H9 (cell line): Measurements from ENCODE around the gene TTC33. TPM values are rescaled to one million over a fixed set of nuclear protein-coding genes. Genes with fewer than 3 reads are reported as not detected.

ENCODE experiments used
- DNase-seq: peaks from one replicate; pipeline ENCODE4 v3.0.0-alpha.2; 2017
- H2AFZ ChIP-seq: one replicate; pipeline ENCODE4 v1.6.1; 2013; ENCODE audit warnings: mild to moderate bottlenecking, low read length, control low read depth, moderate library complexity
- H2AK5ac ChIP-seq: 2 replicates; pipeline ENCODE4 v1.6.1; 2013; ENCODE audit warnings: low read length, control low read depth, mixed read lengths; ENCODE audit not compliant: insufficient read length
- H2BK120ac ChIP-seq: one replicate; pipeline ENCODE4 v1.6.1; 2013; ENCODE audit warnings: low read depth, mild to moderate bottlenecking, low read length, control low read depth, inconsistent platforms; ENCODE audit not compliant: poor library complexity, severe bottlenecking
- H2BK12ac ChIP-seq: 2 replicates; pipeline ENCODE4 v1.6.1; 2013; ENCODE audit warnings: low read length, control low read depth, mixed read lengths, low read depth; ENCODE audit not compliant: insufficient read length
- H2BK15ac ChIP-seq: 2 replicates; pipeline ENCODE4 v1.6.1; 2013; ENCODE audit warnings: low read depth, low read length, control low read depth
- H2BK20ac ChIP-seq: one replicate; pipeline ENCODE4 v1.6.1; 2013; ENCODE audit warnings: low read depth, mild to moderate bottlenecking, low read length, control low read depth, inconsistent platforms; ENCODE audit not compliant: poor library complexity, severe bottlenecking
- H2BK5ac ChIP-seq: 2 replicates; pipeline ENCODE4 v1.6.1; 2013; ENCODE audit warnings: low read length, control low read depth, mixed read lengths; ENCODE audit not compliant: insufficient read length
- H3K14ac ChIP-seq: 2 replicates; pipeline ENCODE4 v1.6.1; 2013; ENCODE audit warnings: low read length, control low read depth; ENCODE audit not compliant: insufficient read depth
- H3K18ac ChIP-seq: 2 replicates; pipeline ENCODE4 v1.6.1; 2013; ENCODE audit warnings: low read depth, mild to moderate bottlenecking, mixed read lengths, low read length, control low read depth; ENCODE audit not compliant: insufficient read length
- H3K23ac ChIP-seq: 2 replicates; pipeline ENCODE4 v1.6.1; 2013; ENCODE audit warnings: low read length, control low read depth, mixed read lengths, low read depth; ENCODE audit not compliant: insufficient read length
- H3K23me2 ChIP-seq: 2 replicates; pipeline ENCODE4 v1.6.1; 2013; ENCODE audit warnings: low read depth, mild to moderate bottlenecking, mixed read lengths, low read length, control low read depth; ENCODE audit not compliant: insufficient read length, poor library complexity, severe bottlenecking
- H3K27ac ChIP-seq: 2 replicates; pipeline ENCODE4 v1.5.1; 2013; ENCODE audit warnings: low read length, control low read depth, mixed read lengths, low read depth; ENCODE audit not compliant: insufficient read length
- H3K27me3 ChIP-seq: 2 replicates; pipeline ENCODE4 v1.6.1; 2013; ENCODE audit warnings: low read length, control low read depth, inconsistent platforms; ENCODE audit not compliant: insufficient read depth
- H3K4ac ChIP-seq: 2 replicates; pipeline ENCODE4 v1.6.1; 2013; ENCODE audit warnings: low read depth, mild to moderate bottlenecking, control low read depth, inconsistent platforms, low read length, moderate library complexity
- H3K4me1 ChIP-seq: 2 replicates; pipeline ENCODE4 v1.6.1; 2013; ENCODE audit warnings: low read length, control low read depth, inconsistent platforms; ENCODE audit not compliant: insufficient read depth
- H3K4me2 ChIP-seq: 2 replicates; pipeline ENCODE4 v1.6.1; 2013; ENCODE audit warnings: low read length, control low read depth, mixed read lengths; ENCODE audit not compliant: insufficient read length, insufficient read depth
- H3K56ac ChIP-seq: 2 replicates; pipeline ENCODE4 v1.6.1; 2013; ENCODE audit warnings: low read depth, mild to moderate bottlenecking, mixed read lengths, low read length, control low read depth; ENCODE audit not compliant: insufficient read length
- H3K79me1 ChIP-seq: 2 replicates; pipeline ENCODE4 v1.6.1; 2013; ENCODE audit warnings: low read depth, mild to moderate bottlenecking, moderate library complexity, low read length, control low read depth, inconsistent platforms; ENCODE audit not compliant: insufficient read depth, poor library complexity, severe bottlenecking
- H3K79me2 ChIP-seq: 2 replicates; pipeline ENCODE4 v1.6.1; 2013; ENCODE audit warnings: low read length, control low read depth, inconsistent platforms; ENCODE audit not compliant: insufficient read depth
- H3K9ac ChIP-seq: 2 replicates; pipeline ENCODE4 v1.6.1; 2013; ENCODE audit warnings: low read length, control low read depth, mixed read lengths; ENCODE audit not compliant: insufficient read length; ENCODE audit errors: extremely low read depth
- H3K9me3 ChIP-seq: one replicate; pipeline ENCODE4 v1.6.1; 2013; ENCODE audit warnings: low read depth, low read length, inconsistent platforms; ENCODE audit not compliant: control insufficient read depth
- H3T11ph ChIP-seq: one replicate; pipeline ENCODE4 v1.6.1; 2013; ENCODE audit warnings: mild to moderate bottlenecking, low read length, control low read depth, inconsistent platforms
- H4K20me1 ChIP-seq: one replicate; pipeline ENCODE4 v1.6.1; 2013; ENCODE audit not compliant: control insufficient read depth, insufficient read length, insufficient read depth
- H4K5ac ChIP-seq: 2 replicates; pipeline ENCODE4 v1.6.1; 2013; ENCODE audit warnings: low read depth, mild to moderate bottlenecking, mixed read lengths, low read length, control low read depth; ENCODE audit not compliant: insufficient read length
- H4K8ac ChIP-seq: replicated peaks from 2 replicates; pipeline ENCODE4 v1.6.1; 2013; ENCODE audit warnings: low read length, control low read depth, mixed read lengths, low read depth; ENCODE audit not compliant: insufficient read length
- H4K91ac ChIP-seq: 2 replicates; pipeline ENCODE4 v1.6.1; 2013; ENCODE audit warnings: low read depth, mild to moderate bottlenecking, moderate library complexity, mixed read lengths, low read length, control low read depth; ENCODE audit not compliant: insufficient read length
- H3K27ac Mint-ChIP-seq, 3 experiments: 2 replicates in 2 of 3; 3 replicates in 1 of 3; pipeline ENCODE4 v1.8.0; 2020 to 2021; ENCODE audit warnings: mixed read lengths in 3 of 3, mild to moderate bottlenecking in 1 of 3, moderate library complexity in 1 of 3
- H3K27me3 Mint-ChIP-seq: 2 replicates; pipeline ENCODE4 v1.8.0; 2021; ENCODE audit warnings: low read depth, mild to moderate bottlenecking, moderate library complexity, mixed read lengths
- H3K36me3 Mint-ChIP-seq, 3 experiments: 2 replicates in 2 of 3; 3 replicates in 1 of 3; pipeline ENCODE4 v1.8.0; 2020 to 2021; ENCODE audit warnings: low read depth in 3 of 3, mixed read lengths in 3 of 3; ENCODE audit not compliant: insufficient read depth in 1 of 3
- H3K4me1 Mint-ChIP-seq, 2 experiments: 2 replicates each; pipeline ENCODE4 v1.8.0; 2020; ENCODE audit warnings: mixed read lengths in 2 of 2
- H3K4me3 Mint-ChIP-seq, 2 experiments: 2 replicates in 1 of 2; 3 replicates in 1 of 2; pipeline ENCODE4 v1.8.0; 2020 to 2021; ENCODE audit warnings: mild to moderate bottlenecking in 2 of 2, mixed read lengths in 2 of 2, moderate library complexity in 1 of 2
- H3K9me3 Mint-ChIP-seq, 2 experiments: 2 replicates in 1 of 2; 3 replicates in 1 of 2; pipeline ENCODE4 v1.8.0; 2020; ENCODE audit warnings: mild to moderate bottlenecking in 2 of 2, mixed read lengths in 2 of 2, moderate library complexity in 1 of 2
- CTCF ChIP-seq: fragments of 200-600 bp; sonication (generic); conservative IDR thresholded peaks from 3 replicates; pipeline ENCODE4 v1.8.0; 2021; ENCODE audit warnings: antibody characterized with exemption, mild to moderate bottlenecking
- WGBS: extraction: QIAGEN DNeasy Blood & Tissue Kit; methylation state at CpG from one replicate; pipeline ENCODE4 v1.1.7; 2013; ENCODE audit warnings: missing lambda C conversion rate, low lambda C conversion rate, mixed read lengths; ENCODE audit not compliant: insufficient read length; ENCODE audit errors: extremely low coverage; 5-methylcytosine and 5-hydroxymethylcytosine counted together
- total RNA-seq: library from RNA; stranded (reverse); gene quantifications from 2 replicates; pipeline ENCODE4 v1.2.1, GENCODE V29; 2021

The TTC33 gene
- total RNA-seq, 1 experiment from 2014 or later = 7.3 TPM

DNA sequence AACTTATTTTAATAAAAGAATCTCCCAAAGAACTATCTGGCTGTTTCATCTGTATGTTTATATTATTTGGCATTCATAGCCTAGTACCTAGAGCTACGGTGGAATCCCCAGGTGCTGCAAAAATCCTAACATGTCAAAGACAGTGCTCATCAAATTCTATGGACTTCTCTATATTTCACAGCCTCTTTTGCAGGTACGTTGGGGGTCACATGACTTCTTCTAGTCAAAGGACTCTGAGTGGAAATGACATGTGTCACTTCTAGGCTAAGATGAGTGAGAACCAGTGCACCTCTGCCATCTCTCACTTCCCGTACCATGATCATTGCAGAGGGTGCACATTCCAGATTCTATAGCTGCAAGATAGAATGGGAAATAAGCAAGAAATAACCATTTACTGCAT, 148.6 kb downstream of the TTC33 start:
- H4K91ac ChIP-seq = no peak overlapping the region
- H2BK5ac ChIP-seq = no peak overlapping the region
- no CpG with 5 or more reads among the region's 3 CpGs for WGBS
- no peak overlapping the region for H2AK5ac ChIP-seq
- TF ChIP-seq CTCF = no peak
- no peaks in the 10 kb centered on the region for H3K4me1 ChIP-seq
- no peaks in the 10 kb centered on the region for H4K20me1 ChIP-seq
- no peak overlapping the region for H3K27ac Mint-ChIP-seq
- H3K4me1 Mint-ChIP-seq = 0 out of 4 replicates have a peak, but pooled peaks cover 0 to 5% of the 10 kb centered on the region in 2 experiments
- no peak overlapping the region for H4K8ac ChIP-seq
- H3K27me3 Mint-ChIP-seq = no peaks in the 10 kb centered on the region
- no peak overlapping the region for H3K4me2 ChIP-seq
- DNase-seq = no peak
- no peak overlapping the region for H3K9ac ChIP-seq
- H4K5ac ChIP-seq = no peak overlapping the region
- no peak overlapping the region for H3K4me3 Mint-ChIP-seq
- no peaks in the 10 kb centered on the region for H3K79me2 ChIP-seq
- no peak overlapping the region for H3K56ac ChIP-seq
- H3K23ac ChIP-seq = no peak overlapping the region
- H3K9me3 Mint-ChIP-seq = no peaks in the 10 kb centered on the region
- H3K18ac ChIP-seq = no peak overlapping the region
- H3T11ph ChIP-seq = no peak overlapping the region
- H3K27ac ChIP-seq = no peak overlapping the region
- H2BK120ac ChIP-seq = no peak overlapping the region
- no peak overlapping the region for H2BK12ac ChIP-seq
- no peak overlapping the region for H2AFZ ChIP-seq
- H3K23me2 ChIP-seq = no peaks in the 10 kb centered on the region
- no peak overlapping the region for H2BK15ac ChIP-seq
- H3K9me3 ChIP-seq = no peaks in the 10 kb centered on the region
- no peaks in the 10 kb centered on the region for H3K27me3 ChIP-seq
- H3K79me1 ChIP-seq = no peaks in the 10 kb centered on the region
- H3K36me3 Mint-ChIP-seq = no peaks in the 10 kb centered on the region
- H3K14ac ChIP-seq = no peak overlapping the region
- no peak overlapping the region for H2BK20ac ChIP-seq
- H3K4ac ChIP-seq = no peak overlapping the region
